Measurements from ENCODE around the gene FKBP2. TPM values are rescaled to one million over a fixed set of nuclear protein-coding genes. Genes with fewer than 3 reads are reported as not detected.
A peak's percentile ranks its signal among the peaks of the same experiment; 100 is the strongest.

FKBP2 gene
- total RNA-seq, 1 donor from 2014 or later = 45.5 TPM

GRCh38 chr11:64278576-64279190, 37.8 kb downstream of the FKBP2 start:
- Histone ChIP-seq H3K27me3 (ENCODE audit: low read depth) (no peaks in the 10 kb centered on the region), H3K27ac (replicated peaks) (no peak overlapping the region), H3K9me3 (replicated peaks) (no peaks in the 10 kb centered on the region), H3K36me3 (peaks cover 59% of the 10 kb centered on the region), H3K4me3 (no peak overlapping the region), H3K4me1 (peaks cover 36% of the 10 kb centered on the region)
- no peak for TF ChIP-seq CTCF (IDR thresholded peaks at IDR 0.05; ENCODE audit: borderline replicate concordance)
- no peak for DNase-seq
- intact Hi-C loops (cut with micrococcal nuclease) = no loop called here

GRCh38 chr11:64281957-64282770, 41.3 kb downstream of the FKBP2 start:
- no peak for DNase-seq
- Histone ChIP-seq H3K27ac (replicated peaks) (peak overlapping the region; percentile 70), H3K27me3 (ENCODE audit: low read depth) (no peaks in the 10 kb centered on the region), H3K36me3 (peaks cover 40% of the 10 kb centered on the region), H3K4me3 (no peak overlapping the region), H3K4me1 (peaks cover 54% of the 10 kb centered on the region), H3K9me3 (replicated peaks) (no peaks in the 10 kb centered on the region)
- TF ChIP-seq CTCF (IDR thresholded peaks at IDR 0.05; ENCODE audit: borderline replicate concordance) = no peak
- intact Hi-C loops (cut with micrococcal nuclease) = no loop called here

GRCh38 chr11:64283092-64283491, 42.2 kb downstream of the FKBP2 start:
- intact Hi-C loops (cut with micrococcal nuclease) = no loop called here
- H3K9me3 ChIP-seq (replicated peaks) = no peaks in the 10 kb centered on the region
- peaks cover 54% of the 10 kb centered on the region for H3K4me1 ChIP-seq
- H3K27me3 ChIP-seq (ENCODE audit: low read depth) = no peaks in the 10 kb centered on the region
- no peak overlapping the region for H3K27ac ChIP-seq (replicated peaks)
- no peak for TF ChIP-seq CTCF (IDR thresholded peaks at IDR 0.05; ENCODE audit: borderline replicate concordance)
- DNase-seq = no peak
- peaks cover 31% of the 10 kb centered on the region for H3K36me3 ChIP-seq
- H3K4me3 ChIP-seq = peak overlapping the region; percentile 92

GRCh38 chr11:64284048-64284961, 43.4 kb downstream of the FKBP2 start, which contains the start of gene BAD:
TSS of gene BAD (minus strand) at chr11:64284665. CDS start at chr11:64284368, 297 bp downstream.
- peak; percentile 95 for DNase-seq
- no peaks in the 10 kb centered on the region for H3K9me3 ChIP-seq (replicated peaks)
- peak within 1 kb of the TSS; percentile 98 for H3K27ac ChIP-seq (replicated peaks)
- H3K4me1 ChIP-seq = peaks cover 54% of the 10 kb centered on the region
- intact Hi-C loops (cut with micrococcal nuclease) = no loop called here
- H3K27me3 ChIP-seq (ENCODE audit: low read depth) = no peaks in the 10 kb centered on the region
- no peak for TF ChIP-seq CTCF (IDR thresholded peaks at IDR 0.05; ENCODE audit: borderline replicate concordance)
- H3K4me3 ChIP-seq = peak within 1 kb of the TSS; percentile 92
- H3K36me3 ChIP-seq = peaks cover 22% of the 10 kb centered on the region
